Erythroblast (primary cell): Measurements from ENCODE around the gene MSI2.
A peak's percentile ranks its signal among the peaks of the same experiment; 100 is the strongest.

Source experiments
- DNase-seq, 2 experiments: peaks; one replicate each; lab custom pipeline; 2025; lab: John Stamatoyannopoulos, UW
- GATA1 ChIP-seq: IDR thresholded peaks from 2 replicates; pipeline ENCODE4 v1.6.1; 2011; ENCODE audit warnings: low read depth, mild to moderate bottlenecking, control low read depth, low read length, moderate library complexity
- POLR2A ChIP-seq: IDR thresholded peaks from 2 replicates; pipeline ENCODE4 v1.6.1; 2011; ENCODE audit warnings: mild to moderate bottlenecking, low read length

MSI2 gene

DNA sequence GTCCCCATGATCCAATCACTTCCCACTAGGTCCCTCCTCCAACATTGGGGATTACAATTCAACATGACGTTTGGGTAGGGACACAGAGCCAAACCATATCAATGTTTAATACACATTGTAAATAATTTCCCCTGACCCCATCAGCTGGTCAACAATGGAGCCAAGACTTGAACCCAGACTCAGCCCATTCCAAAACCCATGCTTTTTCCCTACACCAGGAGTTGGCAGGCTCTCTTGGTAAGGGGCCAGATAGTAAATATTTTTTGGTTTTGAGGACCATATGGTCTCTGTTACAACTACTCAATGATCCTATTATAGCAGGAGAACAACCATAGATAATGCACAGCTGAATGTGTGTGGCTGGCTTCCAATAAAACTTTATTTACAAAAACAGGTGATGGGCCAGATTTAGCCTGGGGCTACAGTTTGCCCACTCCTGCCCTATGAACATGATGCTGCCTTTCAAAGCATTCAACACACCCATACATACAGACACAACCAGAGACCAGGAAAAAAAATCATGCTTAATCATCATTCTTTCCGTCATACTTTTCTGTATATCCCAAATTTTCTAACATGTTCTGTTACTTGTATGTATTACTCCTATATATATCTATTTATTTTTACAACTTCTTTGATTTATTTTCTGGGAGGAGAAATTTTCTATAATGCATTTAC is 22.1 kb upstream of the MSI2 start:
- TF ChIP-seq GATA1 = no peak
- no peak for TF ChIP-seq POLR2A
- DNase-seq = no peak

DNA sequence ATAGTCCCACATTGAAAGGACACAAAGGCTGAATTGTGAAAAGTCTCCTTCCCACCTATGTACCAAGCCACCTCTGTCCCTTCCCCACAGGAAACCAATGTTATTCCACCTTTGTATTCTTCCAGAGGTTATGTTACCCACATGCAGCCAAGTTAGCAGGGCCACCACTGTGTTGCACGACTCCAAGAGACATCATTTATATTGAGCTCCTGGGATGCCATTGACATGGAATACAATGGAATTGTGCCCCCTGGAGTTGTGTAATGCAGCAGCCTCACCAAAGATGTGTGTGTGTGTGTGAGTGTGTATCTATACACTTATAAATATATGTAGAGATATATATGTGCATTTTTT is 21.6 kb upstream of the MSI2 start:
- no peak for TF ChIP-seq POLR2A
- no peak for TF ChIP-seq GATA1
- no peak for DNase-seq

DNA sequence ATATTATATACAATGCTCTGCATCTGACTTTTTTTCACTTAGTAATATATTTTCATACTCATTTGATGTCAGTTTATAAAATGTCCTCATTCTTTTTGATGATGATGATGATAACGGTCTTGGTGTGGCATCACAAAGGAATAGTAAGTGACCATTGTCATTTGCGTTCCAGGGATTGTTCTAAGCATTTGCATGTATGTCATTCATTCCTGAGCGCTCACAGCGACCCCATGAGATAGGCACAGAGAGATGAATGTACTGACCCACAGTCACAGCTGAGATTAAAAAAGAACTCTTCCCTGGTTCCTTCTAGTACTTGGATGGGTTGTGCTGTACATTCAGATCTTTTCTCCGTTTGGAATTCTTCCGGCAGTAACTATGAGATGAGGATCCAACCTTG is 21.2 kb upstream of the MSI2 start:
- TF ChIP-seq POLR2A (no peak), GATA1 (no peak)

DNA sequence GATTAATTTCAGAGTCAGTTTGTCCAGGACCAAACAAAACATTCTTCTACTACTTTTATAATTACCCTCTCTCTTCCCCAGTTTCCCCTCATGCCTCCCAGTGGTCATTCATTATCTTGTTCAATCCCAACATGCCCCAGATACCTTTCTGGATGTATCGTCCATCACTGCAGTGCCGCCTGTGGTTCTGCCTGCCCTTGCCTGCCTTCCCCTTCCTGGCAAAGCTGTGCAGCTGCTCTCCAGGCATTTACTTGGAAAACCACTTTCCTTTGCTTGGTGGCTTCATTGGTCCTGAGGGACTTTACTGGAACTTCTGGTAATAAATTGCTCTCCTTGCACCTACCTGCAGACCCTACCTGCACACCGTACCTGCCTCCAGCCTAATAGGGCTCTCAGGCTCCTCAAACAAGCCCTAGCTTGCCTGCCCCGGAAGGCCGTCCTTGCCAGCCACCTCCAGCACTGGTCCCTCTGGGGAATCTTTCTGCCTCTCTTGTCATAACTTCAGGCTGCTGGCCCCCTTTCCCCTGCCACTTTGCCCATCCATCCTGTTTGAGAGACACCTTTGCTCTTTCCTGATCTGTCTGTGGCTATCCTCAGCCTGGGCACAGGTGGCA is 19.5 kb upstream of the MSI2 start:
- TF ChIP-seq GATA1 (no peak), POLR2A (no peak)
- no peak for DNase-seq

More for the DNA sequence above, 21.2 kb upstream of the MSI2 start:
- no peak for DNase-seq

DNA sequence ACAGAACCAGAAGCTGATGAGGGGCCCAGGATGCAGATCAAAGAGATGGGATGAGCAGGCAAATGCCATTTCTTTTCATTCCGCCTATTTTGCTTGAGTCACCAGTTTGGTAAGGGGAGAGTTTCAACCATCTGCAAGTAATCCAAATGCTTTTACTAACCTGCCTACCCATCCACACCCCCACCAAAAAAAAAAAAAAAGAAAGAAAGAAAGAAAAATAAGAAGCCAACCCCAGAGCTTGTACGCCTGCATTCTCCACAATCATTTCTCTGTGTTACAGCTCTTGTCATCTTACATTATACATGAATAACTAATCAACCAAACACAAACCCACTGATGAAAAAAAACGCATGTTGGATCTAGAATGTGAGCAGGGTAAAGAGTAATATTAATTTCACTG is 15.7 kb upstream of the MSI2 start:
- TF ChIP-seq POLR2A = no peak
- TF ChIP-seq GATA1 = no peak
- no peak for DNase-seq

DNA sequence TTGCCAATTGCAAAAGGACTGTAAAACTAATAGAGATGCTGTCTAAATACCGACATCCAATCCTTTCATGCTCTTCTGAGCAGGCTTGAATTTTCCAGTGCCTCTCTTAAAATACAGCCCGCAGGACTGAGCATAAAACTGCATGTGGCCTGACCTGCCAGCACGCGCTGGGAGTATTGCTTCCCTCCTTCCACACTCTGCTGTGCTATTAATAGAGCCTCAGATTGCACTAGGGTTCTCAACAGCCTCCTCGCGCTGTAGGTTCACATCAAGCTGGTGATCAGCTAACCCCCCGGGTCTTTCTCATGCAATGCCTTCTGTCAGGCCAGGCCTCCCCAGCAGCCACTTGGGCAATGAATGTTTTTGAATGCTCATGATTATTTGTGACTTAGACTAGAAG is 14.2 kb upstream of the MSI2 start:
- no peak for DNase-seq
- TF ChIP-seq POLR2A (no peak), GATA1 (no peak)

DNA sequence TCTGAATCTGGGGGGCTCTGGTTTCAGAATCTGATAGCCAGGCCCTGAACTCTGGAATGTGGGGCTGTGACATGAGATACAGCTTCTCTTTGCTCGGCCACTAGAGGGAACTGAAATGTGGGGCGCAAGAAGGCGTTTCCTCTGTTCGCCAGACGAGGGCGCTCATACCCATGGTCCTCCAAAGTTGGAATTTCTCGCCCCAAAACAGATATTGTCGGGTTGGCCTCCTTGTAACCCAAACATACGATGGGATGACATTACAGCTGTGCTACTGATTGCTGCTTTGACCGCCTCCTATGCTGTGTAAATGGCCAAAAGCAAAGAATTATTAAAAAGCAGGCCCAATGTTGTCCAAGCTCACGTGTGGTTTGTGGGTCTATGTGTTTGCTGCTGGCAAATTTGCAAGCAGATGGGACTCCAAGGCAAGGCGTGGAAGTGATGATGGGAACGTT is 13.1 kb upstream of the MSI2 start:
- peak; percentile 77 to 89 for DNase-seq
- TF ChIP-seq GATA1 = no peak
- no peak for TF ChIP-seq POLR2A

DNA sequence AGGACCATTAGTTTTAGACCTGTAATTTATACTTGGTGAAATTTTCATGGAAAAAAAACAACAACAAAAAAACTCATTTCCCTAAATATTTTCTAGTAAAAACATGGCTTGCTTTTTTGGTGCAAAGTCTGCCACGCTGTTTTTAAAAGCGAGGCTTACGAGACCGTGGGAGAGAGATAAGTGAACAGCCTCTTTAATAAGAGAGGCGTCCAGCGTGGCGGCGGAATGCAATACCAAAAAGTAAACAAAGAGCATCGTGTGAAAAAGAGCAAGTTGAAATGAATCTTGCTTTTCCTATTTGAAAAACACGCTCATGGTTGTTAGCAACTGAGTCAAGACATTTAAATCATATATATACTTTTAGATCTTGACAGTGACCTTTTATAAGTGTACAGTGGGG is 10.5 kb upstream of the MSI2 start:
- DNase-seq = no peak
- no peak for TF ChIP-seq POLR2A
- TF ChIP-seq GATA1 = no peak

DNA sequence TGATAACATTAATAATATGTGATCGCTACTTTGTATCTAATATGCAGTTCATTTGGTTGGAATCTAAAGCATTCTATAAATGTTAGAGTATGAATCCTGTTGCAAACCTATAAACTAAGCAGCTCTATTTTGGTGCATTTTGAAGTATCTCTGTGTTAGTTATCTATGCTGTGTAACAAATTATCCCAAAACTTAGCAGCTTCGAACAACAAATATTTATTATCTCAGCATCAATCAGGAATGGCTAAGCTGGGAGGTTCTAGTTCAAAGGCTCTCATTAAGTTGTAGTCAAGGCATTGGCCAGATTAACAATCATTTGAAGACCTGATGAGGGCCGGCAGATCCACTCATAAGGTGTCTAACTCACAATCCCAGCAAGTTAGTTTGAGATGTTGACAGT is 10.1 kb upstream of the MSI2 start:
- no peak for DNase-seq
- TF ChIP-seq GATA1 (no peak), POLR2A (no peak)

DNA sequence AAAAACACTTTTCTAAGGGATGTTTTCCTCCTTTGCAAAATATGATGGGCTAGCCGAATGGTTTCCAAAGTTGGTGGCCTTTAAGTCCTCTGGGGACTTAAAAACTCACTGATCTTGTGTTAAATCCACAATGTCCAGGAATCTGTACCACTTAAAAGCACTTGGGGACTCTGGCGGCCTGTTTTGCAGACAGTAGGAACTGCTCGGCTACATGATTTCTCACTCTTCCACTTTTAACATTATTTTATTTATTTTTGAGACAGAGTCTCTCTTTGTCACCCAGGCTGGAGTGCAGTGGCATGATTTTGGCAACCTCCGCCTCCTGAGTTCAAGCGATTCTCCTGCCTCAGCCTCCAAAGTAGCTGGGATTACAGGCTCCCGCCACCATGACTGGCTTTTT is 9.1 kb upstream of the MSI2 start:
- no peak for TF ChIP-seq POLR2A
- TF ChIP-seq GATA1 = no peak
- no peak for DNase-seq

DNA sequence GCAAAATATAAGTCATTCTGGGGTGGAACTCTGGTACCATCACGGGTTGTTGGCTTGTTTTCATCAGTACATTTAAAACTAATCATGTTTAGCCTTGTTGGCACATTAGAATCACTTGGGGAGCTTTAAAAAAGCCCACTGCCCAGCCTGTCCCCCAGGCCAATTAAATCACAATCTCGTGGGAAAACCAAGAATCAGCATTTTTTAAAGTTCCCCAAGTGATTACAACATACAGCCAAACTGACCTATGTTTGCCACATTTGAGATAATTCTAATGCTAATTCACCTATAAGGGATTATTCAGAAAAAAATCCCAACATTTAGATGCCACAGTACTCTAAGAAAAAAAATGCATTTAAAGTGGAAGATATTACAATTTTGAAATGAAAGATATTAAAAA is 8.4 kb upstream of the MSI2 start:
- DNase-seq = no peak
- TF ChIP-seq POLR2A (no peak), GATA1 (no peak)

DNA sequence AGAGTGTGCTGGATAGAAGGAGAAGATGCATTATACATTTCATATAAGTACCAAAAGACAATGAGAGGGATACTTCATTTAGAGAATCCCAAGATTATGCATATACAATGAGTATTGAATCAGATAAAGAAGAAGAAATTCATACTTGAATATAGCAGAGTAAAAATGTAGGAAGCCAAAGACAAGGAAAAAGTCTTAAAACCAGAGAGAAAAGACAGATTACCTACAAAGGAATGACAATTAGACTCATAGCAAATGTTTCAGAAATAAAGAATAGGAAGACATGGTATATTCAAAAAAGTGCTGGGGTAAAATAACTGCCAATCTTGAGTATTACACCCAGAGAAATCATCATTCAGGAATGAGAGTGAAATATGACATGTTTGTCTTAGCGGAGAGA is 6.8 kb upstream of the MSI2 start:
- DNase-seq = no peak
- no peak for TF ChIP-seq POLR2A
- TF ChIP-seq GATA1 = no peak

DNA sequence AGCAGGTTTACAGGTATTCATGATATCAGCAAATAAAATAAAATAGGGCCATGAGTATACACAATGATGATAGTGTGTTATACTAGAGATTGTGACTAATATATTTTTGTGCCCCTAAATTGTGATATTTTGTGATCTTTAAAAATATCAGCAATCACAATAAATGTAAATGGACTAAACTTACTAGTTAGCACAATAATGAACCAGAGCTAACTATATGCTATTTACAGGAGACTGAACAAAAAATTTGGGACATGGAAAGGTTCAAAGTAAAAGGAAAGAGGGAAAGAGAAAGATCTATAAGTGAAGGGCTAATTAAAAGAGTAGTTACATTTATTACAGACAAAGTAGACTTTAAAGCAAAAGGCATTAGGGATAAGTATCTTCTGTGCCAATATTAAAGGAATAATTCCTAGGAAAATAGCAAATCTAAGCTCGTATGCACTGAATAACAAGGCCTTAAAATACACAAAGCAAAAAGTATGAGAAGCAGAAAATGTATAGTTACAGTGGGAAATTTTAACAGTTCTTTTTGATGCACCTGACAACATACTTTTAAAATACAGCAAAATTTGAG is 5.0 kb upstream of the MSI2 start:
- TF ChIP-seq GATA1 (no peak), POLR2A (no peak)
- DNase-seq = no peak

DNA sequence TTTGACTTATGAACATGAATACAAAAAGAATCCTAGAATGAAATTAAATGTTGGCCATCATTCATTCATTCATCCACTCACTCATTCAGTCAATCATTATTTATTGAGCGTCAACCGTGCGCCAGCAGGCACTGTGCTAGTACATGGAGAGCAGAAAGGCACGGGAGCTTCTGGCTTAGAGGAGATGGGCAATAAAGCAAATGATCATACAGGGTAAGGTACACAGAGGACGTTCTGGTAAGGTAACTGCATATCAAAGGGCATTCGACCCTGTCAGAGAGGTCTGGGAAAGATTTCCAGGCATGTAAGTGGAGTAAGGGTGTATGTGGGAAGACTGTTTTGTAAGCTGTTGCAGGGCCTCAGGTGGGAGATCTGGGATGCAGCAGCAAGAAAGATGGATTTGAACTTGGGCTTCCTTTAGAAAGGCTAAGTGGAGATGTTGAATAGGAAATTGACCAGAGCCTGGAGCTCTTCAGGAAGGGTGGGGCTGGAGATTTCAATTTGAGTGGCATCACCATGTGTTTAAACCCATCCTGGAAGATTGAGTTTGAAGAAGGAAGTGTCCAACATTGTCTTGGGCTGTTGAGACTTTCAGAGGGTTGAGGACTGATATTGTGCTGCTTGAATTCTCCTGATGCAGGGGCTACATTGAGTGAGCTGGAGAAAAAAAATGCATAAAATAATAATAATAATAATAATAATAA is 2.8 kb upstream of the MSI2 start:
- no peak for TF ChIP-seq POLR2A
- TF ChIP-seq GATA1 = no peak
- DNase-seq = no peak
